HL-60 (cell line): Measurements from ENCODE around the gene GALK1.

ENCODE experiments used
- DNase-seq, 2 experiments: peaks; one replicate each; pipeline ENCODE4 v3.0.0-alpha.2; 2010 to 2020; ENCODE audit warnings: low read depth in 1 of 2, low spot score in 1 of 2
- H3K27ac ChIP-seq: fragments of 250-450 bp; sonication (Bioruptor Pico); replicated peaks from 2 replicates; pipeline ENCODE4 v1.5.1; 2020; ENCODE audit warnings: mild to moderate bottlenecking, moderate library complexity
- H3K27me3 ChIP-seq: fragments of 250-450 bp; sonication (Bioruptor Pico); 2 replicates; pipeline ENCODE4 v1.5.1; 2021; ENCODE audit warnings: mild to moderate bottlenecking, moderate library complexity; ENCODE audit not compliant: insufficient read depth, poor library complexity, severe bottlenecking
- H3K4me3 ChIP-seq: replicated peaks from 2 replicates; pipeline ENCODE4 v1.5.1; 2011; ENCODE audit warnings: mild to moderate bottlenecking, control low read depth, low read length; ENCODE audit not compliant: insufficient read depth
- CTCF ChIP-seq: IDR thresholded peaks from one replicate; pipeline ENCODE4 v1.5.1; 2011; ENCODE audit warnings: low read length, control low read depth, inconsistent platforms; ENCODE audit not compliant: insufficient read depth
- GABPA ChIP-seq: IDR thresholded peaks from 2 replicates; pipeline ENCODE4 v1.6.1; 2012; ENCODE audit warnings: low read depth
- POLR2AphosphoS5 ChIP-seq: IDR thresholded peaks from 2 replicates; pipeline ENCODE4 v1.6.1; 2012; ENCODE audit warnings: low read depth
- REST ChIP-seq: IDR thresholded peaks from 2 replicates; pipeline ENCODE4 v1.6.1; 2012; ENCODE audit warnings: low read depth; ENCODE audit not compliant: insufficient replicate concordance
- SPI1 ChIP-seq: IDR thresholded peaks from 2 replicates; pipeline ENCODE4 v1.6.1; 2012; ENCODE audit warnings: low read depth, mild to moderate bottlenecking, borderline replicate concordance

GALK1 gene

GRCh38 chr17:75749545-75750389, 15.2 kb downstream of the GALK1 start:
- Histone ChIP-seq H3K27me3 (no peaks in the 10 kb centered on the region), H3K4me3 (no peak overlapping the region), H3K27ac (no peak overlapping the region)
- TF ChIP-seq REST = no peak
- peak; percentile 77 for TF ChIP-seq CTCF
- TF ChIP-seq GABPA = no peak
- DNase-seq = peak in 1 of 2 experiments; percentile 78

- no peak for DNase-seq
- Histone ChIP-seq H3K27ac (no peak overlapping the region), H3K4me3 (no peak overlapping the region), H3K27me3 (no peaks in the 10 kb centered on the region)
- TF ChIP-seq POLR2AphosphoS5 (no peak), GABPA (no peak), REST (no peak), CTCF (no peak), SPI1 (no peak)
Observed at GRCh38 chr17:75748706-75749105, 16.3 kb downstream of the GALK1 start.

GRCh38 chr17:75743625-75744206, 21.3 kb downstream of the GALK1 start:
- TF ChIP-seq REST (no peak), CTCF (no peak), GABPA (no peak), SPI1 (no peak), POLR2AphosphoS5 (no peak)
- Histone ChIP-seq H3K4me3 (no peak overlapping the region), H3K27me3 (no peaks in the 10 kb centered on the region), H3K27ac (no peak overlapping the region)
- no peak for DNase-seq
